GM12873 (cell line): ENCODE measurements around the gene CCDC152.
A peak's percentile ranks its signal among the peaks of the same experiment; 100 is the strongest.

ENCODE experiments used
- CTCF ChIP-seq: IDR thresholded peaks from 2 replicates; pipeline ENCODE4 v1.5.1; 2012; ENCODE audit warnings: low read depth, mild to moderate bottlenecking, moderate library complexity, low read length, control low read depth; ENCODE audit not compliant: insufficient read depth; ENCODE audit errors: missing control alignments

Gene CCDC152

GRCh38 chr5:42760426-42760825, 3.8 kb downstream of the CCDC152 start:
- TF ChIP-seq CTCF = no peak

DNA sequence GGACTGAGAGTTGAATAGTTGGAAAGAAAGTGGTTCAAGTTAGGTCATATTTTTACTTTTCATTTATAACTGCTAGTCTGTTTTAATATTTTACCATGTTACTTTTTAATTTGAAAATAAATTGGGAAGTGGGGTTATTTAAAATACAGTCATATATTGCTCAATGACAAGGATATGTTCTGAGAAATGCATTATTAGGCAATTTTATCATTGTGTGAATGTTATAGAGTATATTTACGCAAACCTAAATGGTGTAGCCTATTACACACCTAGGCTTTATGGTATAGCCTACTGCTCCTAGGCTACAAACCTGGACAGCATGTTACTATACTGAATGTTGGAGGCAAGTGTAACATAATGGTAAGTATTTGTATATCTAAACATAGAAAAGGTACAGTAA, 5.2 kb downstream of the CCDC152 start:
- TF ChIP-seq CTCF = no peak

- peak; percentile 39 for TF ChIP-seq CTCF
Observed at GRCh38 chr5:42767491-42768105, 11.0 kb downstream of the CCDC152 start.

GRCh38 chr5:42768106-42768504, 11.5 kb downstream of the CCDC152 start:
- no peak for TF ChIP-seq CTCF

DNA sequence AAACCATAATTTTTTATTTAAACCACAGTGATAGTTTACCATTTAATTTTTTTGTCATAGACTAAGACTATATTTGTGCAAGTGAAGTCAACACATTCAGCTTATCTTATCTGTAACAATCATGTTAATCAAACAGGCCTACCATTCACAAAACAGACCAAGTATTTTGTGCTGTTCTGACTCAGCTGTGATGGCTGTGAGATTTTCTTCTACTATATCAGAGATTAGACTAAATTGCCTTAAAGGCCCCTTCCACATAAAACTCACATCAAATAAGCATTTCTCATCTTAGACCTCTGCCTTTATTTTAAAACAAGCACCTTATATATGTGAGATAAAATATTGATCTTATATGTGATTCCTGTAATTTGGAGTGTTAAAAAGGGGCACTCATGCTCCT, 13.4 kb downstream of the CCDC152 start:
- no peak for TF ChIP-seq CTCF

DNA sequence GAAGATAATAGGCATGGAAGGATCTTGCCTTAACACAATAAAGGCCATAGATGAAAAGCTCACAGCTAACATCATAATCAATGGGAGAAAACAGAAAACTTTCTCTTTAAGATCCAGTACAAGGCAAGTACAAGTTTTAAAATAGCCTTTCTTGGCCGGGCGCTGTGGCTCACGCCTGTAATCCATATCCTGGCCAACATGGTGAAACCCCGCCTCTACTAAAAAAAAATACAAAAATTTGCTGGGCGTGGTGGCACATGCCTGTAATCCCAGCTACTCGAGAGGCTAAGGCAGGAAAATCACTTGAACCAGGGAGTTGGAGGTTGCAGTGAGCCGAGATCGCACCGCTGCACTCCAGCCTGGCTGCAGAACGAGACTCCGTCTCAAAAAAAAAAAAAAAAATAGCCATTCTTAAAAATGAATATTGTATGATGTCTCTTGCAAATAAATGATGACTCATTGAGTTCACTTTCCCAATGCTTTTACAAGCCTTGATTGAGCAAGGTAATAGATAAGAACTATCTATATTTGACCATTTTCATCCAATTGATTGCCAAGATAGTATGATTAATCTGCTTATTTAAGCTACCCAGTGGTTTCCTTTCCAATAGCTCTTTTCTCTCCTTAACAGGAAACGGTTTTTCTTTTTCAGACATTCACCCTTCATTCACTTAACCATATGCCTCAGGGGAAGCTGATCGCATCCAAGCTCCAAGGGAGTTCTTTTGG, 15.8 kb downstream of the CCDC152 start:
- no peak for TF ChIP-seq CTCF

- no peak for TF ChIP-seq CTCF
Observed at GRCh38 chr5:42779083-42779482, 22.5 kb downstream of the CCDC152 start.
